ENCODE results near the gene HNRNPM.
"Not testable (repeated sequence)": the region's sequence is repeated elsewhere in the genome, so short reads cannot be mapped to it uniquely, and the experiment has no call there.

The HNRNPM gene

GRCh38 chr19:8444677-8445487, at the start of gene HNRNPM:
Gene HNRNPM, plus strand, starts transcription at chr19:8444975. Its CDS starts 24 bp downstream, at chr19:8444999.
- peak; percentile 96 for DNase-seq

- no peak for DNase-seq
Observed at GRCh38 chr19:8395621-8396082, 49.1 kb upstream of the HNRNPM start.

GRCh38 chr19:8396185-8396562, 48.6 kb upstream of the HNRNPM start:
- no peak for DNase-seq

- DNase-seq = no peak
Observed at GRCh38 chr19:8396563-8397203, 48.1 kb upstream of the HNRNPM start.

- no peak for DNase-seq
Observed at GRCh38 chr19:8397271-8397670, 47.5 kb upstream of the HNRNPM start.

GRCh38 chr19:8397746-8398310, 46.9 kb upstream of the HNRNPM start:
- DNase-seq = no peak

- no peak for DNase-seq
Observed at GRCh38 chr19:8398311-8398771, 46.4 kb upstream of the HNRNPM start.

GRCh38 chr19:8399681-8400188, 45.0 kb upstream of the HNRNPM start:
- no peak for DNase-seq

GRCh38 chr19:8401981-8402411, 42.8 kb upstream of the HNRNPM start:
- DNase-seq = no peak

GRCh38 chr19:8403098-8403819, 41.5 kb upstream of the HNRNPM start:
- no peak for DNase-seq

- no peak for DNase-seq
Observed at GRCh38 chr19:8403820-8404109, 41.0 kb upstream of the HNRNPM start.

GRCh38 chr19:8404391-8405151, 40.2 kb upstream of the HNRNPM start:
- DNase-seq = no peak

- not testable (repeated sequence) for DNase-seq
Observed at GRCh38 chr19:8410718-8411117, 34.1 kb upstream of the HNRNPM start.

GRCh38 chr19:8412783-8413628, 31.8 kb upstream of the HNRNPM start, which contains the start of gene MARCHF2:
Gene MARCHF2, plus strand, starts transcription at chr19:8413305. Its CDS starts 8,536 bp downstream, at chr19:8421841.
- DNase-seq = peak; percentile 94

GRCh38 chr19:8413629-8413995, 31.2 kb upstream of the HNRNPM start:
- no peak for DNase-seq

GRCh38 chr19:8416796-8417195, 28.0 kb upstream of the HNRNPM start:
- DNase-seq = no peak

GRCh38 chr19:8421484-8422461, 23.0 kb upstream of the HNRNPM start:
- no peak for DNase-seq

GRCh38 chr19:8423817-8424223, 21.0 kb upstream of the HNRNPM start:
- no peak for DNase-seq

- not testable (repeated sequence) for DNase-seq
Observed at GRCh38 chr19:8425331-8425730, 19.4 kb upstream of the HNRNPM start.

- DNase-seq = no peak
Observed at GRCh38 chr19:8426283-8426682, 18.5 kb upstream of the HNRNPM start.
